Lower lobe of right lung (tissue), 2 donors: ENCODE results near the gene CHRNG. TPM values are rescaled to one million over a fixed set of nuclear protein-coding genes. Genes with fewer than 3 reads are reported as not detected.

Experiments
- ATAC-seq, 2 donors: fragments of 200-7000 bp; cut with Tn5 transposase; one replicate each; pipeline ENCODE4 v1.9.1; 2020 to 2022; ENCODE audit warnings: mild to moderate bottlenecking in 2 of 2, moderate library complexity in 2 of 2
- DNase-seq: peaks from one replicate; pipeline ENCODE4 v3.0.0-alpha.2; 2020
- H3K27ac ChIP-seq: fragments of 200-600 bp; one replicate; pipeline ENCODE4 v1.8.0; 2022
- H3K27me3 ChIP-seq: fragments of 200-600 bp; one replicate; pipeline ENCODE4 v1.8.0; 2022; ENCODE audit warnings: low read depth
- H3K36me3 ChIP-seq: fragments of 200-600 bp; one replicate; pipeline ENCODE4 v1.8.0; 2022; ENCODE audit warnings: mild to moderate bottlenecking
- H3K4me1 ChIP-seq: fragments of 200-600 bp; one replicate; pipeline ENCODE4 v1.8.0; 2022
- H3K4me3 ChIP-seq: fragments of 200-600 bp; one replicate; pipeline ENCODE4 v1.8.0; 2022; ENCODE audit warnings: mild to moderate bottlenecking
- H3K9me3 ChIP-seq: fragments of 200-600 bp; one replicate; pipeline ENCODE4 v1.8.0; 2022
- intact Hi-C: fragments of 100-400 bp; cut with DNase I; formaldehyde crosslinking; loops from one replicate; pipeline ENCODE4 v1.11.0; 2022
- total RNA-seq: library from RNA; stranded (reverse); fragmentation: NEBNext Ultra II Directional; extraction: Animal tissue kit (Norgen Biotek cat#: 25700); gene quantifications from one replicate; pipeline ENCODE4 v1.2.1, GENCODE V29; 2021
- TF ChIP-seq, protein P1 (sequence below): fragments of 200-600 bp; IDR thresholded peaks from one replicate; pipeline ENCODE4 v1.8.0; 2022; ENCODE audit warnings: antibody characterized with exemption, mild to moderate bottlenecking
- donor health status: DM: no; HTN: yes; CAD: no; lungs with severe emphysema.

The CHRNG gene
- total RNA-seq, 1 donor from 2014 or later, result not detected

DNA sequence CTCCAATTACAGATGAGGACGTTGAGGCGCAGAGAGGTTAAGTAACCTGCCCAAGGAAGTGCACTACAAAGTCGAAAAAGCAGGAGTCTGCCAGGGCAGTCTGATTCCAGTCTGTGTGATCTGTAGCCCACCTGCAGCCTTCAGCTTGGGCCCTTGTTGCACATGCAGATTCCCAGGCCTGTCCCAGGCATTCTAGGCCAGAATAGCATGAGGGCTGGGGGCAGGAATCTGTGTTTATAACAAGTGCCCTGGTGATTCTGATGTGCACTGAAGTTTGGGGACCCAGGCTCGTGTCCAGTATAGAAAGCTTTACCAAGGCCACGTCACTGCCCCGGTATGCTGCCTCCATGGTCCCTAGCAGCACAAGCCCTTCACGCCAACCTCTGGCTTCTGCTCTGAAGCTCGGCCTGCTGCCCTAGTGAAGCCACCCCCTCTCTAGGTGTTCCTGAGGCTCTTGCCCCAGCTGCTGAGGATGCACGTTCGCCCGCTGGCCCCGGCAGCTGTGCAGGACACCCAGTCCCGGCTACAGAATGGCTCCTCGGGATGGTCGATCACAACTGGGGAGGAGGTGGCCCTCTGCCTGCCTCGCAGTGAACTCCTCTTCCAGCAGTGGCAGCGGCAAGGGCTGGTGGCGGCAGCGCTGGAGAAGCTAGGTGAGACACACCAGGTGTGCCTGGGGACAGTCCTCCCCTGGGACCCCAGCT lies 4.6 kb downstream of the CHRNG start:
- DNase-seq (peak; percentile 30), ATAC-seq (no peak)
- Histone ChIP-seq H3K4me3 (no peak overlapping the region), H3K27ac (no peak overlapping the region), H3K4me1 (peaks cover under 1% of the 10 kb centered on the region), H3K27me3 (no peaks in the 10 kb centered on the region), H3K36me3 (no peaks in the 10 kb centered on the region), H3K9me3 (no peaks in the 10 kb centered on the region)
- intact Hi-C loops, result no loop called here
- TF ChIP-seq, protein P1, sequence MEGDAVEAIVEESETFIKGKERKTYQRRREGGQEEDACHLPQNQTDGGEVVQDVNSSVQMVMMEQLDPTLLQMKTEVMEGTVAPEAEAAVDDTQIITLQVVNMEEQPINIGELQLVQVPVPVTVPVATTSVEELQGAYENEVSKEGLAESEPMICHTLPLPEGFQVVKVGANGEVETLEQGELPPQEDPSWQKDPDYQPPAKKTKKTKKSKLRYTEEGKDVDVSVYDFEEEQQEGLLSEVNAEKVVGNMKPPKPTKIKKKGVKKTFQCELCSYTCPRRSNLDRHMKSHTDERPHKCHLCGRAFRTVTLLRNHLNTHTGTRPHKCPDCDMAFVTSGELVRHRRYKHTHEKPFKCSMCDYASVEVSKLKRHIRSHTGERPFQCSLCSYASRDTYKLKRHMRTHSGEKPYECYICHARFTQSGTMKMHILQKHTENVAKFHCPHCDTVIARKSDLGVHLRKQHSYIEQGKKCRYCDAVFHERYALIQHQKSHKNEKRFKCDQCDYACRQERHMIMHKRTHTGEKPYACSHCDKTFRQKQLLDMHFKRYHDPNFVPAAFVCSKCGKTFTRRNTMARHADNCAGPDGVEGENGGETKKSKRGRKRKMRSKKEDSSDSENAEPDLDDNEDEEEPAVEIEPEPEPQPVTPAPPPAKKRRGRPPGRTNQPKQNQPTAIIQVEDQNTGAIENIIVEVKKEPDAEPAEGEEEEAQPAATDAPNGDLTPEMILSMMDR, result no peak

DNA sequence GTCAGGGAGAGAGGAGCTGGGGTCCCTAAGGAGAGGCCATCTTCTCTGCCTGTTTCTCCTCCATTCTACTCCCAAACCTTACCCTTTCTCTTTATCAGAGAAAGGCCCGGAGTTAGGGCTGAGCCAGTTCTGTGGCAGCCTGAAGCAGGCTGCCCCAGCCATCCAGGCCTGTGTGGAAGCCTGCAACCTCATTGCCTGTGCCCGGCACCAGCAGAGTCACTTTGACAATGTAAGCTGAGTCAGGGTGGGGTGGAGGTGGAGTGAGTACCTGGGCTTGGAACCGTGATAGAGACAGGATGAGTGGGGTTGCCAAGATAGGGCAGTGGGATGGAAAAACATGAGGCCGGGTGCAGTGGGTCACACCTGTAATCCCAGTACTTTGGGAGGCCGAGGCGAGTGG lies 5.2 kb downstream of the CHRNG start:
- Histone ChIP-seq H3K9me3 (no peaks in the 10 kb centered on the region), H3K4me1 (peaks cover 7% of the 10 kb centered on the region), H3K36me3 (no peaks in the 10 kb centered on the region), H3K27me3 (no peaks in the 10 kb centered on the region), H3K4me3 (no peak overlapping the region), H3K27ac (no peak overlapping the region)
- ATAC-seq, result no peak
- DNase-seq, result peak; percentile 29
- intact Hi-C loops, result no loop called here
- TF ChIP-seq, protein P1, result no peak

DNA sequence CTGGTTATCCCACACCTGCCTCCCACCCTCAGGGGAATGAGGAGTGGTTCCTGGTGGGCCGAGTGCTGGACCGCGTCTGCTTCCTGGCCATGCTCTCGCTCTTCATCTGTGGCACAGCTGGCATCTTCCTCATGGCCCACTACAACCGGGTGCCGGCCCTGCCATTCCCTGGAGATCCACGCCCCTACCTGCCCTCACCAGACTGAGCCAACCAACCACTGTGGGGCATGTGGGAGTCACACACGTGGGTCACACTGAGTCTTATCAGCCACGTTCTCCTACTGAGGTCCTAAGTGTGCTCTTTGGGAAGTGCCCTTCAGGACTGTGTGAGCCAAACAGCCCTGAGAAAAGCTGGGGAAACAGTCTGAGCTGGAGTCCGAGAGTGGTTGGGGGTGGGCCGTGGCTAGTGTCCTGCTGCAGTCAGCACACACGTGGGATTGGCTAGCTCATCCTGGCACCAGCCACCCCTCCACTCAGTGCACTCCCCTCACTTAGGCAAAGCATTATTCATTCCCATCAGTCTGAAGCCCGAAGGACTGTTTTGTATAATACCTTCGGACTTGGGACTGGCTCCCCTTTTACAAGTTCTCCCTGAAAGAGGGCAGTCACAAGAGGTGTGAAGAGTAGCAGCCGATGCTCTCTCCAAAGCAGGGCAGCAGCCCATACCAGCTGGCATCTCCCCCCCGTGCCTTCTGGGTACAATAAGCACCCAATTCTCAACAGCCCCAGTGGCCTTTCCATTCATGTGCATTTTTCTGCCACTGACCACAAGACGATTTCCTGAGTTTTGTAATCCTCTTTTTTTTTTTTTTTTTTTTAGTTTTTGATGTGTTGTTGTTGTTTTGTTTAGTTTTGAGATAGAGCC lies 6.3 kb downstream of the CHRNG start:
- Histone ChIP-seq H3K27me3 (no peaks in the 10 kb centered on the region), H3K36me3 (no peaks in the 10 kb centered on the region), H3K27ac (no peak overlapping the region), H3K4me1 (peaks cover 10% of the 10 kb centered on the region), H3K4me3 (no peak overlapping the region), H3K9me3 (no peaks in the 10 kb centered on the region)
- peak; percentile 60 for DNase-seq
- TF ChIP-seq, protein P1, result no peak
- intact Hi-C loops, result no loop called here
- ATAC-seq, result peak; percentile 42 to 54

DNA sequence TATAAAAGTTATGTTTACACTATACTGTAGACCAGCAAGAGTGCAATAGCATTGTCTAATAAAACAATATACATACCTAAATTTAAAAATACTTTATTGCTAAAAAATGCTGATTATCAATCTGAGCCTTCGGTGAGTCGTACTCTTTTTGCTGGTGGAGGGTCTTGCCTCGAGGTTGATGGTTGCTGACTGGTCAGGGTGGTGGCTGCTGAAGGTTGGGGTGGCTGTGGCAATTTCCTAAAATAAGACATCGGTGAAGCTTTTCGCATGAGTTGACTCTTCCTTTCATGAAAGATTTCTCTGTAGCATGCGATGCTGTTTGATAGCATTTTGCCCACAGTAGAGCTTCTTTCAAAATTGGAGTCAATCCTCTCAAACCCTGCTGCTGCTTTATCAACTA lies 8.5 kb downstream of the CHRNG start:
- no peak overlapping the region for H3K27ac ChIP-seq
- ATAC-seq, result no peak
- H3K4me1 ChIP-seq, result peaks cover 27% of the 10 kb centered on the region
- intact Hi-C loops, result no loop called here
- no peaks in the 10 kb centered on the region for H3K27me3 ChIP-seq
- H3K4me3 ChIP-seq, result no peak overlapping the region
- H3K36me3 ChIP-seq, result peaks cover 9% of the 10 kb centered on the region
- no peaks in the 10 kb centered on the region for H3K9me3 ChIP-seq
- no peak for DNase-seq
- TF ChIP-seq, protein P1, result no peak

DNA sequence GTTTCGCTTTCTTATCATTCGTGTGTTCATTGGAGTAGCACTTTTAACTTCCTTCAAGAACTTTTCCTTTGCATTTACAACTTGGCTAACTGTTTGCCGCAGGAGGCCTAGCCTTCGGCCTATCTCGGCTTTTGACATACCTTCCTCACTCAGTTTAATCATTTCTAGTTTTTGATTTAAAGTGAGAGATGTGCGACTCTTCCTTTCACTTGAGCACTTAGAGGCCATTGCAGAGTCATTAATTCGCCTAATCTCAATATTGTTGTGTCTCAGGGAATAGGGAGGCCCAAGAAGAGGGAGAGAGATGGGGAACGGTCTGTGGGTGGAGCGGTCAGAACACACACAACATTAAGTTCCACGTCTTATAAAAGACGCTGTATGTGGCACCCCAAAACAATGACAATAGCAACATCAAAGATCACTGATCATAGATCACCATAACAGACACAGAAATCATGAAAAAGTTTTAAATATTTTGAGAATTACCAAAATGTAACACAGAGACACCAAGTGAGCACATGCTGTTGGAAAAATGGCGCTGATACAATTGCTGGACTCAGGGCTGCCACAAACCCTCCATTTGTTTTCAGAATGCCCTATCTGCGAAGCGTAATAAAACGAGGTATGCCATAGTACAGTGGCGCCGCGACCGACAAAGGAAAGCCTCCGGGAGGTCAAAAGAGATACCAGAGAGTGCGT lies 10.3 kb downstream of the CHRNG start:
- no peak for DNase-seq

More for the DNA sequence above, 10.3 kb downstream of the CHRNG start:
- Histone ChIP-seq H3K36me3 (peaks cover 21% of the 10 kb centered on the region), H3K4me1 (peaks cover 46% of the 10 kb centered on the region), H3K27ac (peak overlapping the region; percentile 99), H3K4me3 (peak overlapping the region; percentile 92), H3K9me3 (no peaks in the 10 kb centered on the region), H3K27me3 (no peaks in the 10 kb centered on the region)
- no peak for ATAC-seq
- TF ChIP-seq, protein P1, result no peak
- intact Hi-C loops, result no loop called here
